CD14-positive monocyte (primary cell): ENCODE data around the gene SLC13A3. TPM values are rescaled to one million over a fixed set of nuclear protein-coding genes. Genes with fewer than 3 reads are reported as not detected.

ENCODE experiments used
- DNase-seq, 3 donors: peaks; one replicate each; pipeline ENCODE4 v3.0.0-alpha.2; 2011 to 2022
- H2AFZ ChIP-seq: 2 replicates; pipeline ENCODE4 v1.6.0; 2012; ENCODE audit warnings: mild to moderate bottlenecking, low read depth, low read length, inconsistent platforms; ENCODE audit not compliant: insufficient read depth, poor library complexity, severe bottlenecking
- H3K27ac ChIP-seq, 2 donors: 1 replicate in 1 of 2; 2 replicates in 1 of 2; pipeline ENCODE4 v1.5.1; 2012 to 2013; ENCODE audit warnings: low read length in 2 of 2, control low read depth in 1 of 2, inconsistent platforms in 1 of 2, low read depth in 1 of 2, mild to moderate bottlenecking in 1 of 2
- H3K27me3 ChIP-seq, 2 donors: one replicate each; pipeline versions ENCODE4 v1.6.0 to v1.6.1; 2011 to 2013; ENCODE audit warnings: low read length in 2 of 2; ENCODE audit not compliant: control insufficient read depth in 2 of 2, insufficient read depth in 2 of 2
- H3K36me3 ChIP-seq, 2 donors: replicated peaks in 1 of 2; 1 replicate in 1 of 2; 2 replicates in 1 of 2; pipeline versions ENCODE4 v1.5.1 to v1.6.1; 2012 to 2013; ENCODE audit warnings: low read length in 2 of 2, control low read depth in 1 of 2, inconsistent platforms in 1 of 2, mild to moderate bottlenecking in 1 of 2; ENCODE audit not compliant: insufficient read depth in 2 of 2, control insufficient read depth in 1 of 2
- H3K4me1 ChIP-seq, 2 donors: 1 replicate in 1 of 2; 2 replicates in 1 of 2; pipeline versions ENCODE4 v1.5.1 to v1.6.1; 2012 to 2013; ENCODE audit warnings: low read length in 2 of 2, control low read depth in 1 of 2, inconsistent platforms in 1 of 2, mild to moderate bottlenecking in 1 of 2, moderate library complexity in 1 of 2; ENCODE audit not compliant: insufficient read depth in 2 of 2, control insufficient read depth in 1 of 2
- H3K4me2 ChIP-seq: replicated peaks from 2 replicates; pipeline ENCODE3; 2012; ENCODE audit warnings: low read length, moderate library complexity, mild to moderate bottlenecking; ENCODE audit not compliant: poor library complexity, severe bottlenecking; ENCODE audit errors: extremely low read depth
- H3K4me3 ChIP-seq, 3 experiments: fragments of 200-600 bp in 1 of 3; sonication (generic) in 1 of 3; replicated peaks in 1 of 3; 1 replicate in 2 of 3; 2 replicates in 1 of 3; pipeline ENCODE4 v1.5.1; 2011 to 2013; ENCODE audit warnings: low read length in 3 of 3, mild to moderate bottlenecking in 3 of 3, control low read depth in 2 of 3, low read depth in 2 of 3, inconsistent platforms in 1 of 3, moderate library complexity in 1 of 3
- H3K79me2 ChIP-seq: 2 replicates; pipeline ENCODE4 v1.6.0; 2012; ENCODE audit warnings: mild to moderate bottlenecking, control low read depth, inconsistent platforms, low read length, moderate library complexity; ENCODE audit not compliant: insufficient read depth
- H3K9ac ChIP-seq: 2 replicates; pipeline ENCODE4 v1.6.0; 2017; ENCODE audit warnings: low read length, mild to moderate bottlenecking; ENCODE audit not compliant: insufficient read depth, poor library complexity, severe bottlenecking
- H3K9me3 ChIP-seq, 2 donors: replicated peaks in 1 of 2; 1 replicate in 1 of 2; 2 replicates in 1 of 2; pipeline versions ENCODE4 v1.5.1 to v1.6.1; 2012 to 2013; ENCODE audit warnings: low read length in 2 of 2, control low read depth in 1 of 2; ENCODE audit not compliant: control insufficient read depth in 1 of 2, insufficient read depth in 1 of 2
- H4K20me1 ChIP-seq: 2 replicates; pipeline ENCODE4 v1.6.0; 2012; ENCODE audit warnings: mild to moderate bottlenecking, low read length, control low read depth, moderate library complexity; ENCODE audit not compliant: insufficient read depth
- H3K27ac Mint-ChIP-seq, 7 donors: one replicate each; pipeline ENCODE4 v1.8.0; 2020; ENCODE audit warnings: mild to moderate bottlenecking in 7 of 7, mixed read lengths in 7 of 7, moderate library complexity in 6 of 7, inconsistent platforms in 2 of 7
- H3K27me3 Mint-ChIP-seq, 3 donors: one replicate each; pipeline ENCODE4 v1.8.0; 2021 to 2022; ENCODE audit warnings: low read depth in 3 of 3, mild to moderate bottlenecking in 3 of 3, mixed read lengths in 3 of 3, moderate library complexity in 3 of 3, inconsistent platforms in 1 of 3
- H3K36me3 Mint-ChIP-seq, 2 donors: one replicate each; pipeline ENCODE4 v1.8.0; 2020; ENCODE audit warnings: mixed read lengths in 2 of 2, inconsistent platforms in 1 of 2, mild to moderate bottlenecking in 1 of 2
- H3K4me1 Mint-ChIP-seq: one replicate; pipeline ENCODE4 v1.8.0; 2020; ENCODE audit warnings: mild to moderate bottlenecking, mixed read lengths
- H3K4me3 Mint-ChIP-seq, 2 donors: one replicate each; pipeline ENCODE4 v1.8.0; 2020; ENCODE audit warnings: mild to moderate bottlenecking in 2 of 2, mixed read lengths in 2 of 2, moderate library complexity in 1 of 2
- H3K9me3 Mint-ChIP-seq, 7 donors: one replicate each; pipeline ENCODE4 v1.8.0; 2020 to 2022; ENCODE audit warnings: mixed read lengths in 7 of 7, mild to moderate bottlenecking in 6 of 7, moderate library complexity in 6 of 7, inconsistent platforms in 2 of 7
- WGBS: methylation state at CpG from one replicate; pipeline ENCODE4 v1.1.5; 2013; ENCODE audit warnings: missing lambda C conversion rate; ENCODE audit not compliant: insufficient coverage; 5-methylcytosine and 5-hydroxymethylcytosine counted together
- intact Hi-C, 2 donors: fragments of 100-400 bp; cut with micrococcal nuclease; formaldehyde crosslinking; loops; one replicate each; pipeline versions ENCODE4 v1.15.0 to v1.15.1; 2023
- polyA plus RNA-seq, 3 donors: library from polyadenylated mRNA; depleted of rRNA in 1 of 3; unstranded in 2 of 3; stranded (reverse) in 1 of 3; fragments of 300-500 nt in 2 of 3; fragments of >200 nt in 1 of 3; fragmentation: Illumina TruSeq in 2 of 3; gene quantifications; 1 replicate in 2 of 3; 2 replicates in 1 of 3; pipeline ENCODE4 v1.2.3, GENCODE V29; 2012 to 2021
- TF ChIP-seq, protein P1 (sequence below): fragments of 200-600 bp; IDR thresholded peaks from one replicate; pipeline ENCODE4 v1.8.0; 2022; ENCODE audit warnings: antibody characterized with exemption, mild to moderate bottlenecking

The SLC13A3 gene
- polyA plus RNA-seq, 3 donors, result 0.04 TPM; not detected in 2

GRCh38 chr20:46646659-46647380 lies 4.4 kb downstream of the SLC13A3 start:
- Mint-ChIP-seq H3K36me3 (peaks cover 3 to 4% of the 10 kb centered on the region in 2 donors), H3K4me1 (no peaks in the 10 kb centered on the region), H3K27me3 (peaks cover 36 to 50% (median 36%) of the 10 kb centered on the region in 3 donors), H3K4me3 (no peak overlapping the region), H3K9me3 (peaks cover 0 to 4% (median 1%) of the 10 kb centered on the region in 7 donors), H3K27ac (no peak overlapping the region)
- Histone ChIP-seq H4K20me1 (no peaks in the 10 kb centered on the region), H3K79me2 (no peaks in the 10 kb centered on the region), H3K9me3 (peaks cover 0 to 6% of the 10 kb centered on the region in 2 donors), H3K36me3 (no peaks in the 10 kb centered on the region), H3K4me3 (no peak overlapping the region), H3K4me1 (no peaks in the 10 kb centered on the region), H2AFZ (no peak overlapping the region), H3K4me2 (no peak overlapping the region), H3K27ac (no peak overlapping the region), H3K27me3 (peaks cover 22 to 32% of the 10 kb centered on the region in 2 donors), H3K9ac (no peak overlapping the region)
- intact Hi-C loops, result no loop called here
- DNase-seq, result no peak
- TF ChIP-seq, protein P1, sequence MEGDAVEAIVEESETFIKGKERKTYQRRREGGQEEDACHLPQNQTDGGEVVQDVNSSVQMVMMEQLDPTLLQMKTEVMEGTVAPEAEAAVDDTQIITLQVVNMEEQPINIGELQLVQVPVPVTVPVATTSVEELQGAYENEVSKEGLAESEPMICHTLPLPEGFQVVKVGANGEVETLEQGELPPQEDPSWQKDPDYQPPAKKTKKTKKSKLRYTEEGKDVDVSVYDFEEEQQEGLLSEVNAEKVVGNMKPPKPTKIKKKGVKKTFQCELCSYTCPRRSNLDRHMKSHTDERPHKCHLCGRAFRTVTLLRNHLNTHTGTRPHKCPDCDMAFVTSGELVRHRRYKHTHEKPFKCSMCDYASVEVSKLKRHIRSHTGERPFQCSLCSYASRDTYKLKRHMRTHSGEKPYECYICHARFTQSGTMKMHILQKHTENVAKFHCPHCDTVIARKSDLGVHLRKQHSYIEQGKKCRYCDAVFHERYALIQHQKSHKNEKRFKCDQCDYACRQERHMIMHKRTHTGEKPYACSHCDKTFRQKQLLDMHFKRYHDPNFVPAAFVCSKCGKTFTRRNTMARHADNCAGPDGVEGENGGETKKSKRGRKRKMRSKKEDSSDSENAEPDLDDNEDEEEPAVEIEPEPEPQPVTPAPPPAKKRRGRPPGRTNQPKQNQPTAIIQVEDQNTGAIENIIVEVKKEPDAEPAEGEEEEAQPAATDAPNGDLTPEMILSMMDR, result no peak
- WGBS, result 92% methylated on average over 2 of the region's 3 CpGs

DNA sequence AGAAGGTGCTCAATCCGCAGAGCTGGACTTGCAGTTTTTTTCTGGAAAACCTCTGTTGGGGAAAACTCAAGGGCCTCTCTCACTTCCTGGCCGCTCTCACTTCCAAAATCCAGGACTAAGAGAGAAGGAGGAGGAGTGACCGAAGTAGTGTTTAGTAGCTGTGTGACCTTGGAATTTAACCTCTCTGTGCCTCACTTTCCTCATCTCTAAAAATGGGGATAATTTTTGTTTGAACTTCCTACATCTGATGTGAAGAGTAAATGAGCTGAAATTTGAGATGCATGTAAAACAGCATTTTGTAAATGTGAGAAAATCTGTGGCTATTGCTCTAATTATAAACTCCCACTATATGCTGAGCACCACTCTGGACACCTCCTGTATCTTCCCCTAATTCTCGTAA lies 5.1 kb downstream of the SLC13A3 start:
- Histone ChIP-seq H3K4me2 (no peak overlapping the region), H3K4me3 (no peak overlapping the region), H3K36me3 (no peaks in the 10 kb centered on the region), H3K79me2 (no peaks in the 10 kb centered on the region), H2AFZ (no peak overlapping the region), H4K20me1 (no peaks in the 10 kb centered on the region), H3K9ac (no peak overlapping the region), H3K4me1 (no peaks in the 10 kb centered on the region), H3K27ac (no peak overlapping the region), H3K9me3 (no peaks in the 10 kb centered on the region), H3K27me3 (peaks cover 16 to 25% of the 10 kb centered on the region in 2 donors)
- Mint-ChIP-seq H3K27ac (no peak overlapping the region), H3K36me3 (peaks cover 3 to 4% of the 10 kb centered on the region in 2 donors), H3K4me3 (no peak overlapping the region), H3K4me1 (no peaks in the 10 kb centered on the region), H3K9me3 (peaks cover 0 to 4% (median 0%) of the 10 kb centered on the region in 7 donors), H3K27me3 (peaks cover 32 to 43% (median 33%) of the 10 kb centered on the region in 3 donors)
- TF ChIP-seq, protein P1, result no peak
- DNase-seq, result no peak
- intact Hi-C loops, result no loop called here
- 83% methylated on average over 1 of the region's 4 CpGs for WGBS
